MCF 10A (cell line): ENCODE data around the gene MAOA. TPM values are rescaled to one million over a fixed set of nuclear protein-coding genes. Genes with fewer than 3 reads are reported as not detected.

ENCODE experiments used
- BruUV-seq: library from RNA; stranded (reverse); fragments of 400-500 nt; replicated peaks from 2 replicates; lab custom pipeline; 2021; lab: Mats Ljungman, UMichigan
- CTCF ChIA-PET: fragments of 300-600 bp; sonication (Branson Sonifier 250); formaldehyde crosslinking; extraction: SDS; loops from one replicate; lab custom pipeline; 2021; ENCODE audit warnings: antibody characterized with exemption, inconsistent platforms; lab: Yijun Ruan, JAX
- POLR2A ChIA-PET: fragments of 300-600, 350-650 bp; sonication (Branson Sonifier 250); formaldehyde crosslinking; extraction: SDS; loops from one replicate; lab custom pipeline; 2020; ENCODE audit warnings: antibody characterized with exemption, inconsistent platforms; lab: Yijun Ruan, JAX
- DNase-seq: peaks from one replicate; pipeline ENCODE4 v3.0.0-alpha.2; 2018; ENCODE audit not compliant: unreplicated experiment
- H3K27ac Mint-ChIP-seq: one replicate; pipeline ENCODE4 v1.8.0; 2022; ENCODE audit warnings: mild to moderate bottlenecking, low read depth, mixed read lengths; ENCODE audit not compliant: unreplicated experiment
- H3K27me3 Mint-ChIP-seq: one replicate; pipeline ENCODE4 v1.8.0; 2022; ENCODE audit warnings: mixed read lengths; ENCODE audit not compliant: insufficient read depth, unreplicated experiment
- H3K36me3 Mint-ChIP-seq: one replicate; pipeline ENCODE4 v1.8.0; 2022; ENCODE audit warnings: mild to moderate bottlenecking, moderate library complexity, mixed read lengths; ENCODE audit not compliant: insufficient read depth, unreplicated experiment
- H3K4me1 Mint-ChIP-seq: one replicate; pipeline ENCODE4 v1.8.0; 2022; ENCODE audit warnings: mixed read lengths; ENCODE audit not compliant: insufficient read depth, unreplicated experiment
- H3K4me3 Mint-ChIP-seq: one replicate; pipeline ENCODE4 v1.8.0; 2022; ENCODE audit warnings: mild to moderate bottlenecking, moderate library complexity, mixed read lengths; ENCODE audit not compliant: unreplicated experiment
- H3K9me3 Mint-ChIP-seq: one replicate; pipeline ENCODE4 v1.8.0; 2022; ENCODE audit warnings: mixed read lengths; ENCODE audit not compliant: unreplicated experiment
- intact Hi-C: fragments of 100-400 bp; cut with micrococcal nuclease; formaldehyde crosslinking; loops from 2 replicates; pipeline ENCODE4 v1.14.1; 2022
- total RNA-seq: library from RNA; stranded (reverse); gene quantifications from 2 replicates; pipeline ENCODE4 v1.2.3, GENCODE V29; 2022
- TF ChIP-seq, protein P1 (sequence below): fragments of 200-600 bp; IDR thresholded peaks from one replicate; pipeline ENCODE4 v1.8.0; 2022; ENCODE audit warnings: antibody characterized with exemption, mild to moderate bottlenecking; ENCODE audit not compliant: unreplicated experiment

MAOA gene
- total RNA-seq, 1 experiment from 2014 or later, result 8.2 TPM

DNA sequence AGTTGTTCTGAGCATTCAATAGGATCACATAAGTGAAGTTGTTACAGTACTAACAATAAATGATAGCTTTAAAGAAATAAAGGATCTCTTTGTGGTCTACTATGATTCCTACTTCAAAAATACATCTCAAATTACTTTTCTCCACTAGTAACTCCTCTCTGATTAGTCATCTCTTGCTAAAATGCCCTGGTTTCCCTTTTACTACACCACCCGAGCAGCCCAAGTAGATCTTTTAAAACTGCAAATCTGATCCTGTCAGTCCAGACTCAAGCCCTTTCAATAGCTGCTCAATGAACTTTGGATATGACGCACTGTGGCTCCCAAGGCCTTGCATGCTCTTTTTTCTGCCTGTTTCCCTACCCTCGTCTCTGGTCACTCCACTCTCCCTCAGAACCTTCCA lies 97.5 kb downstream of the MAOA start:
- Mint-ChIP-seq H3K27ac (no peak overlapping the region), H3K9me3 (no peaks in the 10 kb centered on the region), H3K4me1 (peaks cover 8% of the 10 kb centered on the region), H3K36me3 (no peaks in the 10 kb centered on the region), H3K4me3 (no peak overlapping the region), H3K27me3 (peaks cover 85% of the 10 kb centered on the region)
- BruUV-seq, result no TSS peak
- TF ChIP-seq, protein P1, sequence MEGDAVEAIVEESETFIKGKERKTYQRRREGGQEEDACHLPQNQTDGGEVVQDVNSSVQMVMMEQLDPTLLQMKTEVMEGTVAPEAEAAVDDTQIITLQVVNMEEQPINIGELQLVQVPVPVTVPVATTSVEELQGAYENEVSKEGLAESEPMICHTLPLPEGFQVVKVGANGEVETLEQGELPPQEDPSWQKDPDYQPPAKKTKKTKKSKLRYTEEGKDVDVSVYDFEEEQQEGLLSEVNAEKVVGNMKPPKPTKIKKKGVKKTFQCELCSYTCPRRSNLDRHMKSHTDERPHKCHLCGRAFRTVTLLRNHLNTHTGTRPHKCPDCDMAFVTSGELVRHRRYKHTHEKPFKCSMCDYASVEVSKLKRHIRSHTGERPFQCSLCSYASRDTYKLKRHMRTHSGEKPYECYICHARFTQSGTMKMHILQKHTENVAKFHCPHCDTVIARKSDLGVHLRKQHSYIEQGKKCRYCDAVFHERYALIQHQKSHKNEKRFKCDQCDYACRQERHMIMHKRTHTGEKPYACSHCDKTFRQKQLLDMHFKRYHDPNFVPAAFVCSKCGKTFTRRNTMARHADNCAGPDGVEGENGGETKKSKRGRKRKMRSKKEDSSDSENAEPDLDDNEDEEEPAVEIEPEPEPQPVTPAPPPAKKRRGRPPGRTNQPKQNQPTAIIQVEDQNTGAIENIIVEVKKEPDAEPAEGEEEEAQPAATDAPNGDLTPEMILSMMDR, result no peak
- POLR2A ChIA-PET, result no interaction called here
- CTCF ChIA-PET, result interaction anchor here (1.2 to 5.7 kb wide), 3 partner anchors 82 to 195 kb away, joined by 3 to 48 read pairs (median 6); no protein-coding TSS in a partner anchor
- DNase-seq, result no peak
- intact Hi-C loops, result loop anchor here (5.0 kb wide), 4 partner anchors 96 to 1971 kb away; partner anchors contain the start of gene MAOA

DNA sequence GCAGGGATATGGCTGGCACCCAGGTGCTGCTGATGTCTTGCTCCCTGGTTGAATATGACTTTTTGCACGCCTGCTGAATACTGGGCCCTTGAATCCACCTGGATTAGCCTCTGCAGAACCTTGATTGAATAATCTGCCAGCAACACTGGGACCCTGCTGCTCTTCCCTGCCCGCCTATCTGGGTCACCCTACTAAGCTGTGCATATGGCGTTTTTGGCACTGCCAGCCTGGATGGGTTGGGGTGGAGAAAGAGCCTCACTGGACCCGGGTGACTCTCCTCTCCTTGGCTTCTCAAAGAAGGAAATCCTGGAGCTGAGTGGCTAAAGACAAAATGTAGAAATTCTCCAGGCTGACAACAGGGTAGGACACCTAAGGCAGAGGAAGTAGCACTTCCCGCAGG lies 100.0 kb downstream of the MAOA start:
- no peak for DNase-seq
- Mint-ChIP-seq H3K27ac (no peak overlapping the region), H3K4me1 (no peaks in the 10 kb centered on the region), H3K9me3 (no peaks in the 10 kb centered on the region), H3K27me3 (peaks cover 92% of the 10 kb centered on the region), H3K4me3 (no peak overlapping the region), H3K36me3 (no peaks in the 10 kb centered on the region)
- POLR2A ChIA-PET, result no interaction called here
- TF ChIP-seq, protein P1, result no peak
- CTCF ChIA-PET, result no interaction called here
- BruUV-seq, result no TSS peak
- intact Hi-C loops, result no loop called here

DNA sequence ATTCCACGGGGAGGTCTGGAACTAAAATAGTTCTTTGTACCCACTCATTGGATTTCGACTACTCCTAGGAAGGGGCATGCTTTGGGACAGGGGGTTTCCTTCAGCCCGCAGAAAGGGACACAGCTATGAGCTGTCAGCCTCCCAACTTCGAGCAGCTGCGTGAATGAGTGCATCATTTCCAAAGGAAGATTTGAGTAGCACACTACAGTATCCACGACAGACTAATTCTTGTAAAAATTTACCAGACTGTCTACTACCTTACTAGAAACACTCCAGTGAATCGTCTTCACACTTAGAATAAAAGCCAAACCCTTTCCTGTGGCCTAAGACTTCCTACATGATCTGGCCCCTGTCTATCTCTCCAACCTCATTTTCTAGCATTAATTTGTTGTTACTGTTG lies 101.9 kb downstream of the MAOA start:
- Mint-ChIP-seq H3K27ac (no peak overlapping the region), H3K4me1 (no peaks in the 10 kb centered on the region), H3K9me3 (no peaks in the 10 kb centered on the region), H3K4me3 (no peak overlapping the region), H3K27me3 (peaks cover 78% of the 10 kb centered on the region), H3K36me3 (no peaks in the 10 kb centered on the region)
- ChIA-PET CTCF (no interaction called here), POLR2A (no interaction called here)
- DNase-seq, result no peak
- TF ChIP-seq, protein P1, result no peak
- intact Hi-C loops, result no loop called here
- BruUV-seq, result no TSS peak

DNA sequence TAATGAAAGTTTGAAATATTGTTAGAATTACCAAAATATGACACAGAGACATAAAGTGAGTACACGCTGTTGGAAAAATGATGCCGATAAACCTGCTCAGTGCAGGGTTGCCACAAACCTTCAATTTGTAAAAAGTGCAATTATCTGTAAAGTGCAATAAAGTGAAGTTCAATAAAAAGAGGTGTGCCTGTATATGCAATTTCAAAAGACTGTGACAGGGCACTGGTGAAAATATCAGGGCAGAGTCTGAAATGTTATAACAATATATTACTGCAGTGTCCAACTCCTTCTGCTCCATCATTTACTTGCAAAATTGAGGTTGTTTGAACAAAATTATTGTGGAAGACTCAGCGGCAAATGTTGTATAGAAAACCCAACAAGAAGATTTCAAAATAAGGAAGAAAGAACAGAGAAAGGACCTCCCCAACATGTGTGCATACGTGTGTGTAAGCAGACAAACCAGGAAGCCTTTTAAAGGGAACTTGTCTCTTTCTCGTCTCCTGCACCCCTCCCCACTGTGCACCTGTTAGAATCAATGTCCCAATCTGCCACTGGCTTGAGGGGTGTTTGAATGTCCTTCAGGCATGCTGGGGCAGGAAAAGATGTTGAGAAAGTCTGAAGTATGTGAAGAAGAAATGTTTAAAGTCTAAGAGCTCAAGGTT lies 130.0 kb downstream of the MAOA start:
- Mint-ChIP-seq H3K9me3 (peaks cover 20% of the 10 kb centered on the region), H3K27me3 (peaks cover 63% of the 10 kb centered on the region), H3K4me1 (no peaks in the 10 kb centered on the region), H3K36me3 (no peaks in the 10 kb centered on the region), H3K4me3 (no peak overlapping the region), H3K27ac (no peak overlapping the region)
- no TSS peak for BruUV-seq
- TF ChIP-seq, protein P1, result no peak
- CTCF ChIA-PET, result interaction anchor here (2.3 kb wide), 1 partner anchor 36 kb away, joined by 4 read pairs; no protein-coding TSS in a partner anchor
- POLR2A ChIA-PET, result no interaction called here
- DNase-seq, result no peak
- intact Hi-C loops, result no loop called here

Other genes starting within 250 kb of the MAOA start
- 0.27 TPM in 1 of 2 replicates, not detected in the other for gene MAOB, start 226.2 kb downstream of the MAOA start, total RNA-seq